ENCODE measurements around the gene ZNF292. TPM values are rescaled to one million over a fixed set of nuclear protein-coding genes. Genes with fewer than 3 reads are reported as not detected.

The ZNF292 gene
- polyA plus RNA-seq, 1 of the 3 experiments (the other 2 are of a cell fraction) = 3.2 TPM

- Histone ChIP-seq H3K27me3 (ENCODE audit: insufficient read depth) (no peaks in the 10 kb centered on the region), H3K9me2 (no peaks in the 10 kb centered on the region), H3K36me3 (replicated peaks in 1 of 2; ENCODE audit: control insufficient read depth in 1 of 2, insufficient read depth in 2 of 2, low read length in 1 of 2) (peaks cover 74 to 77% of the 10 kb centered on the region in 2 experiments), H3K79me2 (ENCODE audit: insufficient read depth) (peaks cover 22% of the 10 kb centered on the region), H3K4me1 (ENCODE audit: control insufficient read depth in 1 of 2, insufficient read depth in 2 of 2, low read depth in 1 of 2, low read length in 1 of 2) (no peaks in the 10 kb centered on the region), H2AFZ (ENCODE audit: low read depth) (no peak overlapping the region), H3K4me3 (ENCODE audit: low read depth in 2 of 2, low read length in 1 of 2) (no peak overlapping the region), H3K4me2 (no peak overlapping the region), H3K9me3 (no peaks in the 10 kb centered on the region), H3K27ac (ENCODE audit: low read depth in 2 of 2, low read length in 1 of 2) (no peak overlapping the region), H3F3A (replicated peaks; ENCODE audit: insufficient read depth) (peaks cover 8% of the 10 kb centered on the region), H4K20me1 (ENCODE audit: insufficient read depth) (no peaks in the 10 kb centered on the region), H3K9ac (no peak overlapping the region)
- CTCF ChIA-PET = no interaction called here
- DNase-seq = no peak
- 97% methylated on average over 1 of the region's 1 CpG for WGBS (ENCODE audit: low lambda C conversion rate)
- POLR2A ChIA-PET = no interaction called here
- no peak for TF ChIP-seq ELF1 (IDR thresholded peaks at IDR 0.05)
Observed at GRCh38 chr6:87222676-87223075, 67.3 kb downstream of the ZNF292 start.

- H3K27me3 ChIP-seq (ENCODE audit: insufficient read depth) = no peaks in the 10 kb centered on the region
- H3F3A ChIP-seq (replicated peaks; ENCODE audit: insufficient read depth) = peaks cover 8% of the 10 kb centered on the region
- WGBS (ENCODE audit: low lambda C conversion rate) = 93% methylated on average over 1 of the region's 1 CpG
- no peak overlapping the region for H3K4me2 ChIP-seq
- no peak overlapping the region for H2AFZ ChIP-seq (ENCODE audit: low read depth)
- H3K4me1 ChIP-seq (ENCODE audit: control insufficient read depth in 1 of 2, insufficient read depth in 2 of 2, low read depth in 1 of 2, low read length in 1 of 2) = no peaks in the 10 kb centered on the region
- H3K9me3 ChIP-seq = no peaks in the 10 kb centered on the region
- no peak overlapping the region for H3K4me3 ChIP-seq (ENCODE audit: low read depth in 2 of 2, low read length in 1 of 2)
- H3K27ac ChIP-seq (ENCODE audit: low read depth in 2 of 2, low read length in 1 of 2) = no peak overlapping the region
- CTCF ChIA-PET = interaction anchor here (0.6 kb wide), 1 partner anchor 13 kb away, joined by 3 read pairs; no protein-coding TSS in a partner anchor
- no peak for DNase-seq
- peaks cover 37% of the 10 kb centered on the region for H3K79me2 ChIP-seq (ENCODE audit: insufficient read depth)
- POLR2A ChIA-PET = no interaction called here
- no peak overlapping the region for H3K9ac ChIP-seq
- H3K9me2 ChIP-seq = no peaks in the 10 kb centered on the region
- no peaks in the 10 kb centered on the region for H4K20me1 ChIP-seq (ENCODE audit: insufficient read depth)
- H3K36me3 ChIP-seq (replicated peaks in 1 of 2; ENCODE audit: control insufficient read depth in 1 of 2, insufficient read depth in 2 of 2, low read length in 1 of 2) = peaks cover 73 to 80% of the 10 kb centered on the region in 2 experiments
- TF ChIP-seq GATA2 (CRISPR knock-in tag; IDR thresholded peaks at IDR 0.05) = no peak
- TF ChIP-seq RAD21 (IDR thresholded peaks at IDR 0.05; ENCODE audit: low read length) = no peak
- TF ChIP-seq FOXJ3 (CRISPR knock-in tag; IDR thresholded peaks at IDR 0.05) = no peak
- no peak for TF ChIP-seq JUND (IDR thresholded peaks at IDR 0.05)
- no peak for TF ChIP-seq USF2 (IDR thresholded peaks at IDR 0.05; ENCODE audit: borderline replicate concordance, low read depth, low read length)
- TF ChIP-seq RXRA (IDR thresholded peaks at IDR 0.05; ENCODE audit: borderline replicate concordance, low read depth) = no peak
- no peak for TF ChIP-seq RFX5 (IDR thresholded peaks at IDR 0.05; ENCODE audit: low read length)
- no peak for TF ChIP-seq CHD2 (IDR thresholded peaks at IDR 0.05; ENCODE audit: low read length, partially characterized antibody)
- no peak for TF ChIP-seq IRF3 (IDR thresholded peaks at IDR 0.05; ENCODE audit: low read depth, low read length)
- no peak for TF ChIP-seq PBX3 (IDR thresholded peaks at IDR 0.05)
- no peak for TF ChIP-seq MAX (IDR thresholded peaks at IDR 0.05; ENCODE audit: low read depth)
- no peak for TF ChIP-seq REST (IDR thresholded peaks at IDR 0.05; ENCODE audit: low read depth, low read length)
- TF ChIP-seq TEAD4 (IDR thresholded peaks at IDR 0.05; ENCODE audit: borderline replicate concordance, insufficient read depth) = no peak
- no peak for TF ChIP-seq TCF12 (IDR thresholded peaks at IDR 0.05)
- TF ChIP-seq NRF1 (IDR thresholded peaks at IDR 0.05; ENCODE audit: low read depth, low read length) = no peak
- no peak for TF ChIP-seq POLR2AphosphoS5 (IDR thresholded peaks at IDR 0.05; ENCODE audit: low read depth, low read length)
- no peak for TF ChIP-seq MEF2A (IDR thresholded peaks at IDR 0.05; ENCODE audit: borderline replicate concordance, low read depth)
- no peak for TF ChIP-seq ELF1 (IDR thresholded peaks at IDR 0.05)
- no peak for TF ChIP-seq YY1 (IDR thresholded peaks at IDR 0.05; ENCODE audit: low read depth)
- TF ChIP-seq MXI1 (IDR thresholded peaks at IDR 0.05; ENCODE audit: low read depth, low read length) = no peak
Observed at GRCh38 chr6:87224971-87225370, 69.6 kb downstream of the ZNF292 start.

Data from SK-N-SH (cell line).